Pulmonary artery endothelial cell (primary cell): Measurements from ENCODE around the gene SLC43A1. TPM values are rescaled to one million over a fixed set of nuclear protein-coding genes. Genes with fewer than 3 reads are reported as not detected.

Experiments
- DNase-seq: peaks from one replicate; pipeline ENCODE4 v3.0.0-alpha.2; 2011; ENCODE audit warnings: low read depth, low spot score
- total RNA-seq: library from RNA; depleted of rRNA; stranded (reverse); fragments of >200 nt; gene quantifications from 2 replicates; pipeline ENCODE4 v1.2.3, GENCODE V29; 2014

Gene SLC43A1
- total RNA-seq, 1 donor from 2014 or later, result 15.6 TPM

DNA sequence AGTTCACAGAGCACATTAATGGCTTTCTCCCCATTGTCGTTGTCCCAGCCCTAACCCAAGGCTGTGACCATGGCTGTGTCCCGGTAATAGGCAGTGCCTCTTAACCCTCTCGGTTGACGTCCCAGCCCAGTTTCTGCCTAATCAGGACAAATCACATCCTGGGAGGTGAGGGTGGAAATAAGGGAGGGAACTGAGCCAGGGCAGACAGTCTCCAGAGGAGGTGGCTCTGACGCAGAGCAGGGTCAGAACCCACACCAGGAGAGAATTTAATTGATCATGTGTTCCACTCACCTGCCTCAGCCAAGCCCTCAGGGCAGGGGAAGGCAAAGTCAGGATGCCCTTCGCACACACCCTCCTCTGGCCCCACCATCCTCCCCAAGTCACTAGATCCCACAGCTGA lies 17.0 kb downstream of the SLC43A1 start:
- no peak for DNase-seq

DNA sequence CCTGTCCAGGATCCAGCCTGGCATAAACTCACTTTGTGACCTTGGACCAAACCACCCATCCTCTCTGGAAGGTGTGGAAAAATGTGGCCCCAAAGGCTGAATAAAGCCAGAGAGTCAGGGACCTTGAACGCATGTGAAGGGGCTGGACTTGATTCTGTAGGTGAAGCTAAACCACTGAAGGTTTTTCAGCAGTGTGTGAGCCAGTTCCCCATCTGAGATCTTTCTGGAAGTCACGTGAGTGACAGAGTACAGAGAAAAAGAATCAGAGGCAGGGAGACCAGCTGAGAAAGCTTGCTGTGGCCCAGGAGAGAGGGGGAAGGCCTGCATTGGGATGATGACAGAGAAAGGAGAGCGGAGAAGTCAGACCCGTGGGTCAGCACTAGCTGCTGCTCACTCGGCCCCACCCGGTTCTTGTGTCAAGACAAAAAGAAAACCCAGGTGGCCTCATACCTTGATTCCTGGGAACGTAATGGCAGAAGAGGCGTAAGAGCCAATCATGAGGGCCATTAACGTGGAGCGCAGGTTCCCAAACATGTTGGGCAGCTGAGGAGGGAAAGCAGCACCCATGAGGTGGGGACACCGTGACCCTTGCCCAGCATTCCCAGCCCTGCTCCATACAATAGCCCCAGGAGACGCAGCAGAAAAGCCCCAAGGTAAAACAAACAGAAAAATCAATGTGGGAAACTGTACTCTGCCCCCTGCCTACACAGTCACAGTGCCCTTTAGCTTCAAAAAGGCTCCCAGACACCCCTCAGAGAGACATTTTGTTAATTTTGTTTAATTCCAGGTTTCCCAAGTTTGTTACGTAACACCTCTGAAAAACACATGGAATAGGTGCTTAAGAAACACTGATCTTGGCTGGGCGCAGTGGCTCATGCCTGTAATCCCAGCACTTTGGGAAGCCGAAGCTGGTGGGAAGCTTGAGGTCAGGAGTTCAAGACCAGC lies 17.9 kb downstream of the SLC43A1 start:
- no peak for DNase-seq

DNA sequence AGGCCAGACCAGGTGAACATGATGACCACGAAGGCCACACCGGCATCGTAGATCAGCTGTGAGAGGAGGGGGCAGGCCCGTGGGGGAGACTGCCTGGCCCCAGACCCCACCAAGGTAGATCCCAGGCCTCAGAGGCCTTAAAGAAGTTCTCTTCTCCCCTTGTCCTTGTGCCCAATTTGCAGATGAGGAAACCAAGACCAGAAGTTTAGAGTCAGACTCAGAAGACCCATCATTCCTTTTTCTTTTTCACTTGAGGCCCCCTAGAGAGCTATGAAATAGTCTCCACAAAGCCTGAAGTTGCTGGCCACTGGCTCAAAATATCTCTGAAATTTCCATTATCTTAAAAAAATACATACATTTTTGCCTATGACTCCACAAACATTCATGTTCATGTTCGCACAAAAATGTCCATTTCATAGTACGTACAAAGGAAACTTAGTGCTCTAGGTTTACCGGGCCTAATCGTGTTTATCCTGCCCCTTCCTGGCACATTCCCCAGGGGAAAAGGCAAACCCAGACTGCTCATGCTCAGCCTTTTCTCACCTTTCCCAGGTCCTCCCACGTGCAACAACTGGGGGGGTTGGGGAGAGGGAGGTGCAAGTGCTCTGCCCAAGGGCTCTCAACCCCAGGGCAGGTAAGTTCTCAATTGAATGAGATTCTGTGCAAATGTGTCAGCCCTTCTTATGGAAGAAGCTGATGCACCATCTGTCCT lies 19.2 kb downstream of the SLC43A1 start:
- no peak for DNase-seq

DNA sequence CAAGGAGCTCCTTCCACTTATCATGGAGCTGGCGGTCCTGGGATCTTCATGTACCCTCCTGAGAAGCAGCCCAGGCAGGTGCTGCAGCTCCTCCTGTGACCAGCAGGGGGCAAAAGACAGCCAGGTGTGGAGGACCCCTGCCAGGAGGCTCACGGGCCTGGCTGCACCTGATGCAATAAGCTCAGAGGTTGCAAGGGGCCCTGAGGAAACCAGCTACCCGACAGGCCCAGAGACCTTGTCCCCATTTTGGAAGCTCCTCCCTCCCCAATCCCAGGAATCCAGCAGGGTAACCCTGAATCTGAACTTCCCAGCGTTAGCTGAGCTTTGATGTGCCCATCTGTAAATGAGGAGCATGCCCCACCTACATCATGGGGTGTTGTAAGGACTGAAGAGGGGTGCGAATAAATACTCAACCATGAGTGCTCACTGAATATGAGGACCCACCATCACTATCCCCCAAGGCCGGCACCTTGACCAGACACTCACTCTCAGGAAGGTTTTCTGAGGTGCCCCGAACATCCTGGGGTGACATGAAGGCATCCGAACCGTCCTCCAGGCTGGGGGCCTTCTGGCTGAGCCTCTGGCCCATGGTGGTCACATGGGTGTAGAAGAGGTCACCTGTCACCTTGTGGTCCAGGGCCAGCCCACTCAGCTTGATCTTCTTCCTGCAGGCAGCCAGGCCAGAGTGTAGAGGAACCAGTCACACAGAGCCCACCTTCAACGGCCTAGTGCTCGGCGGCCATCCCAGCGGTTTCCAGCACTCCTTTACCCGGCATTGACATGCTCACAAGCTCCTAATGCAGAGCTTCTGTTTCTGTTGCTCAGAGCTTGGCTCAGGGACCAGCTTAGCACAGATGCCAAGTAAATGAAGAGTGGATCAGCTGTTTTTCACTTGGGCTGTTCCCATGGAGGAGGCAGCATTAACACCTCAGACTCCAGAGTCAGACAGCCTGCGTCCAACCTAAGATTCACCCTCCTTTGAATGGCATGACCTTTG lies 21.7 kb downstream of the SLC43A1 start:
- DNase-seq, result no peak

DNA sequence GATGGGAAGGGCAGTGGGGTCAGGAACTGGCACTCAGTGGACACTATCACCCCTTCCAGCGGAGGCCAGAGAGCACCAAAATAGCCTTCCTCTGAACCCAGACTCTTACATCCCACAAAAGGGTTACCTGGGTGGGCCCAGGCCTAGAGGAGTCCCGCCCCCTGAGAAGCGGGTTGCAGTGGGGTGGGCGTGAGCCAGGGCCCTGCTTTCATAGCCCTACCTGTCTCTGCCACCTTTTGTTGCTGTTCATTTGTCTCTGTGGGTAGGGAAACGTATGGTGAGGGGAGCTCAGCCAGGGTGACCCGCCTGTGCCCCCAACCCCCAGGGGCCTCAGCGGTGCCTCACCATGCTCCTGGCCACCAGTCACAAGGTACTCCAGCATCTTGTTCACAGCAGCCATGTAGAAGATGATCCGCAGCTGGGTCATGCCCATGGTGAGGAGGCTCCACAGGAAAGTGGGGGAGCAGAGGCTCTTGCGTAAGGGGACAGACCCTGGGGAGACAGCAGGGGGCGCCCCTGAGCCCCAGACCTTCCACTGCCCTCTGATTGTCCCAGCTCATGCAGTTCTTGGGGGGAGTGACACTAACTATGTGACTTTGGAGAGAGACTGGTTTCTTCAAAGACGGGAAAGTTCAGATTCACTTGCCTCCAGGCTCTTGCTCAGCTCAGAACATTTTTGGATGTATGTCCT lies 24.0 kb downstream of the SLC43A1 start:
- no peak for DNase-seq

DNA sequence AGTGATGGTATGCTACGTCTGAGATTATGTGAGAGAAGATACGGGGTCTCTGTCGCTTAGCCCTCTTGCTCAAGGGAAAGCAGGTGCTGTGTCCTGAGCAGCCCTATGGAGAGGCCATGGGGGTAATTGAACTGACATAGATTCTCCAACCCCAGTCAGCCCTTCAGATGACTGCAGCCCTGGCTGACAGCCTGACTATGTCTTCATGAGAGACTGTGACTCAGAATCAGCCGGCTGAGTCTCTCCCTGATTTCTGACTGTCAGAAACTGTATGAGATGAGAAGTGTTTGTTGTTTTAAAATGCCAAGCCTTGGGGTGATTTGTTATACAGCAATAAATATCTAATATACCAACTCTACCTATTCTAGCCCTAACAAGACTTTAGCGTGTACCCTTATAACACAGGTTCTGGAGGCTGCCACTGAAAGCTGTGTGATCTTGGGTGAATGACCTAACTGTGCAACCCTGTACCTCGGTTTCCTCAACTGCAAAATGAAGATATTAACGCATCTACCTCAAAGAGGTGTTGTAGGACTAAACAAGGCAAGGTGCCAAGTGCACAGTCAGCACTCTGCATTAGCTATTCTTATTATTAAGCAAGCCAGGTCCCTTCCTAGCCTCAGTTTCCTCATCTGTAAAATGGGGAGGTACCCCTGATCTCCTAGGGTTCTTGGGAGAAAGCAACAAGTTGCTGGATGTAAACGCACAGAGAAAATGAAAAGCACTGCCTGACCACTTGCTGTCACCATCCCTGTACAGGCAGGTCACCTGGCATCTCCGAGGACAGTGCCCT lies 24.9 kb downstream of the SLC43A1 start:
- no peak for DNase-seq

DNA sequence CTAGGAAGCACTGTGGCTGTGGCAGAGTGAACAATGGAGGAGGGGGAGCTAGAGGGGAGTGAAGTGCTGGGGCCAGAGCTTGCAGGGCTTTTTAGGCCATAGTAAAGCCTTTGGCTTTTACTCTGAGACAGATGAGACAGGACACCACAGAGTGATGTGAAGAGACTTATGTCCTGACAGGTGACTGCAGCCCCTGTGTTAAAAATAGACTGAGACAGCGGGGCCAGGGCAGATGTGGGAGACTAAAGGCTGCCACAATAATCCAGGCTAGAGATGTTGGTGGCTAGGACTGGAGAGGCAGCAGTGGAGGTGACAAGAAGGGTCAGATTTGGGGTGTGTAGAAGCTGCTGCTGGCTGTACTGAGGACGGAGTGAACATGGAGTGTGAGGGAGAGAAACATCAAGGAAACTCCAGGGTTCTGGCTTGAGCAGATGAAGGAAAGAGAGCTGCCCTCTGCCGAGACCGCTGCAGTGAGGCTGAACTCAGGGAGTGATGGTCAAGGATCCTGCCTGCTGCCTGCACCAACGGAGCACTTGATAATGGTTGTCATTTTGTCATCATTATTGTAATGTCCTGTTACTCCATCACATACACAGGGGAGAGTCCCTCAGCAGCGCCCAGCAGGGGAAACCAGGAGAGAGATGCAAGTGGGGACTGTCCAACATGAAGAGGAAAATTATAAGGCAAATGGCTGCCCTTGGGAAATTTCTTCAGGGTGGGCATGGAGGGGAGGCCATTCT lies 27.4 kb downstream of the SLC43A1 start:
- no peak for DNase-seq

DNA sequence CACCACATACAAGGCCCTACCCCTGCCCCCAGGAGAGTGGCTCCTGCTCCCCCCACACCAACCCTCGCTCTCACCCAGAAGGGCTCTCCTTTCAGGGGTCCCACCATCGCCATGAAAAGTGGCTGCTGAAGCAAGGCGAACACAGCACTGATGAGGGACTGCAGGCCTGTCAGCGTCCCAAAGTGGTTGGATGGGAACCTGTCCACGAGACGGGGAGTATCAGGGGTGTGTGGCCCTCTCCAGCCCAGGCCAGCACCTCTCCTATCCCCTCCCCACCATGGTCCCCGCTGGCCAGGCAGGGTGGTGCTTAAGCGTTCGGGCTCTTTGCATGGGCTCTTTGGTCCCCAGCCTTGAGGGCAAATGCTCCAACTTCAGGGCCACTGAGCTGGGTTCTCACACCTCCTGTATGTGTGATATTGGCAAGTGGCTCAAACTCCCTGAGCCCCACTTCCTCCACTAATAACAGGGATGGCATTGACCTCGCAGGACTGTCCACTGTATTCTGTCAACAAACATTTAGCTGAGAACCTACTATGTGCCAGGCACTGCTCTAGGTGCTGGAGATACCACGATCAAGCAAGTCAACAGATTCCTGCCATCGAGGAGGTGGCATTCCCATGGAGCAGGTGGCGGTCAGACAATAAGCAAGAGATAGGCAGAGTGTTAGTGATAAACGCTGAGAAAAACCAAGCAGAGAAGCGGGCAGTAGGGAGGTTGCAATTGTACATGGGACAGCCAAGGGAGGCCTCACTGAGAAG lies 28.3 kb downstream of the SLC43A1 start:
- DNase-seq, result no peak

DNA sequence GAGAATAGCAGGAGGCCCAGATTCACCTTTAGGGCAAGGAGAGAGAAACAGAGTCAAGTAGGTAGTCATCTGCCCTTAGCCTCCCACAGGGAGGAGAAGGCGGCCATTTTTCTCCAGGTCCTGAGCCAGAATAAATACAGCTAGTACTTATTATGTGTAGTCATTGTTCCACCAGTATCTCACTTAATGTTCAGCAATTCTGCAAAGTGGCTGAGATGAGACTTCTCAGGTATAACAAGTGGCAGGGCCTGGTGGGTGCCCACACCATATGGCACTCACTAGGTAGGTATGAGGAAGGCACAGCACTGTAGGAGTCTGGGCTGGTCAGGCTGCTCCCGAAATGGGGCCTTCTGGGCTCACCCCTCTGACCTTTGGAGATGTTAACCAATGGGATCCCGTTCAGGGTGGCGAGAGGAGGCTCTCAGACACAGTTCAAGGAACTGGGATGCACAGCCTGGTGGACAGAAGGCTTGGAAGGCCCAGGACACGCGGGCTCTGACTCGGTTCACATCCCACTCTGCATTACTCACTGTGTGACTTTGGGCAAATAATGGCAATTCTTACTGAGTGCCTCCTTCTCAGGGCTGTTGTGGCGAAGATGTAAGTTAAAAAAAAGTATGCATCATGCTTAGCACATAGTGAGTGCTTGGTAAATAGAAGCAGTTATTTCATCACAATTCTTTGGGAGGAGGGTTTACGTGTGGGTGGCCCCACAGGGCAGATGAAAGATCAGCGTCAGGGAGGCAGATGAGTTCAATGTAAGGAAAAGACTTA lies 30.1 kb downstream of the SLC43A1 start:
- no peak for DNase-seq

DNA sequence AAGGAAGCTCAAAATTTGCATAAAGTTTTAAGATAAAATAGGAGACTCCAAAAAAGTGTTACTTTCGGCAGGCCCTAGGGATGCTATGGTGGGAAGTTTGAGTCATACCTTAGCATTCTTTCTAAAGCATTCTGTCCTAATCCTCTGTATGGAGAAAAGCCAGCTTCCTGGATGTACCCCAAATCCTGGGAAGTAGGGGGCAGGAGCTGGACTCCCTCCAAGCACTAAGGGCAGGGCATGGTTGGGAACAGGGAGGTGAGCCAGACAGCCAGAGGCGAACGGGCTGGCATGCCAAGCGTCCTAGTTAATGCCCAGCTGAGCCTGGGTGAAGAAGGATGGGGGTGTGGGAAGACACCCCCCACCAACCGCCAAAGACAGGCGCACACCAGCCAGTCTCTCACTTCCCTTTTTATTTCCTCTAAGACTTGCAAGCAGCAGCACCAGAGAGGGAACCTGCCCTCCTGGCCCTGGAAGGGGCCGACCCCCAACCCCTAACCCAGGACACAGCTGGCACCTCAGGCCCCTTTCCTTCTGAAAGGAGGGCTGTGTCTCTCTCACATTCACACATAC lies 31.3 kb downstream of the SLC43A1 start:
- DNase-seq, result no peak

DNA sequence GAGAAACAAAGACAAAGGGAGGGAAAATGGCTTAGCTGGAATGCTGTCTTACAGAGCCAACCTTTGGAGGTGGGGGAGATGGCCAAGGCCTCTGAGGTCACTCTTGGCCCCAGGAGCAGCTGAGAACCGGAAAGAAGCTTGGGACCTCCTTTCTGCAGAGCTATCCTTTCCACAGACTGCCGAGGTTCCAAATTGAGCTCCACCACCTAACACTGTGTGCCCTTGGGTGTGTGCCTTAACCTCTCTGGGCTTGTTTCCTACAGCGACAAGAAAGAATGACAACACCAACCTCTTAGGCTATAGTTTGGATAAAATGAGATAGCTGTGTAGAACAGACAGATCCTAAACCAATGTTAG lies 32.0 kb downstream of the SLC43A1 start:
- DNase-seq, result no peak

DNA sequence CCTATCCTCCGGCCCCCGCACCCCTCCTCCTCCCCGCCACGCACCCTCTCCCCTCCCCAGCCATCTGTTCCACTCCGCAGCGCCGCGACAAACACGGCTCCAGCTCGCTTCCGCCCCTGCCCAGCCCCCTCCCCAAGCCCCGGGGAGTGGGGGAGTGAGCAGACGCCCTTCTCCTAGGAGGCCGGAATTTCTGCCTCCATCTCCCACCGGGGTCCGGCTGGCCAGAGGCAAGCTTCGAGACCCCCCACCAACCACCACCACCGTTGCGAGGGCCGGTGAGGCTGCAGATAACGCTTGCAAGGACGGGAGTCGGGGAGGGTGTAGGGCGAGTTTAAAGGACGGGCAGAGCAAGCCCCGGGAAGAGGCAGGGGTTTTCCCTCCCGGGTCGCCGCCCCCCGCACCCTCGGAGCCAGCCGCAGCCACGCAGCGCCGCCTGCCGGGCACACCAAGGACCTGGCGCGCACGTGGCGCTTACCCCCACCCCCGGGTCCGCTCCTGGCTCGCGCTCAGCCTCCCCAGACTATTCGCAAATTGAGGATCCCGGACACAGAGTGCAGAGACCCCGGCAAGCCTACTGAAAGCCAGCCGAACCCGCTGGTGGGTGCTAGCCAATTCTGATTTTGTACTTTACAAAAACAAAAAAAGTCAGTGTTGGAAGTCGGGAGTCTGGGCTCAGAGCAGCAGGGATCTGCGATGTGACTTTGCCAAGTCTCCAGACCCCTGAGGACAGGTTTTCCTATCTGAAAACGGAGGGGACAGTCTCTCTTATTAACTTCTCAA lies 32.5 kb downstream of the SLC43A1 start:
- DNase-seq, result no peak

DNA sequence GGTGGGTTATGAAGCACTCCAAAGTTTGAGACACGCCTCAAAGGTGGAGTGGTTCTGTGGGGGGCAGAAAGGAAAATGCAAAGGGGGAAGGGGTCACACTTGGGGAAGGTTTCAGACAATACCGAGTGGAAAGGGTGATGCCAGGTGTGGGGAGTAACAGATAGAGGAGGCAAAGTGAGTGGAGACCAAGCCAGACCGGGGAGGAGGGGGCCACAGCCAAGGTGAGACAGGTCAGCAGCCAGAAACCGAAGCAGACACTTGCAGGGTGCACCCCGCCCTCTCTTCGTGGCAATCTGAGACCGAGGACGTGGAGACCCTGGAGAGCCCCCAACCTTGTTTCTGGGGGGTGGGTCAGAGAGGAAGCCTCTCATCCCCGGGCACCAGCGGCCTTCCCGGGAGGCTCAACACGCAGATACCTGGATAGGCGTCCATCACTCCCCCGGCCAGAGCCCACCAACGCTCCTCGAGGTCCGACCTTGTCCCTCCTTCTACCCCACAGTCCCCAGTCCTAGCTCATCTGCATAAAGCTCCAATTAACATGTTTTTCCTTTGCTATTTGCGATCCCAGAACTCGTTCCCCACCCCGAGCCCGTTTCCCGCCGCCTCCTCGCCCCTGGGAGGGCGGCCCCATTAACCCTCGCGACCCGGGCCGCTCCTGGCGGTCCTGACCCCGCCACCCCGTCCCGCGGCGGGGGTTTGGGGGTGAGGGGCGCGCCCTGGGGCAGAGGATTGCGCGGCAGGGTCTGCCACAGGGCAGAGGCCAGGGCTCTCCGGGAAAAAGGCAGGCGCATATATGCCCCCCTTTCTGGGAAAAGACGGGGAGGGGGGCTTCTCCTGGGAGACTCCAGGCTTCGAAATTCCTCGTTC lies 33.4 kb downstream of the SLC43A1 start:
- no peak for DNase-seq

DNA sequence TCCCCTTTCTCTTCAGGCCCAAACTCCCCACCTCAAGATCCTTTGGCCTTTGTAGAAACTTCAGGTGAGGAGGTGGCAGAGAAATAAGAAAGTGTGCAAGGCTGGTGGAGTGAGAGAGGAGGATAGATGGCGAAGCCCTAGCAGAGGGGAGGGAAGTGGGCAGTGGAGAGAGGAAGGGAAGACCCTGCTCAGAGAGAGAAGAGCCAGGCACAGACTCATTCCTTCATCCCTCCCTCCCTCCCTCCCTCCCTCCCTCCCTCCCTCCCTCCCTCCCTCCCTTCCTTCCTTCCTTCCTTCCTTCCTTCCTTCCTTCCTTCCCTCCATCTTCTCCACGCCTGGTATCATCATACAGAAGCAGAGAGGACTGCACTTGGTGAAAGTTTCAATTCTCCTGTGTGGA lies 34.2 kb downstream of the SLC43A1 start:
- no peak for DNase-seq

DNA sequence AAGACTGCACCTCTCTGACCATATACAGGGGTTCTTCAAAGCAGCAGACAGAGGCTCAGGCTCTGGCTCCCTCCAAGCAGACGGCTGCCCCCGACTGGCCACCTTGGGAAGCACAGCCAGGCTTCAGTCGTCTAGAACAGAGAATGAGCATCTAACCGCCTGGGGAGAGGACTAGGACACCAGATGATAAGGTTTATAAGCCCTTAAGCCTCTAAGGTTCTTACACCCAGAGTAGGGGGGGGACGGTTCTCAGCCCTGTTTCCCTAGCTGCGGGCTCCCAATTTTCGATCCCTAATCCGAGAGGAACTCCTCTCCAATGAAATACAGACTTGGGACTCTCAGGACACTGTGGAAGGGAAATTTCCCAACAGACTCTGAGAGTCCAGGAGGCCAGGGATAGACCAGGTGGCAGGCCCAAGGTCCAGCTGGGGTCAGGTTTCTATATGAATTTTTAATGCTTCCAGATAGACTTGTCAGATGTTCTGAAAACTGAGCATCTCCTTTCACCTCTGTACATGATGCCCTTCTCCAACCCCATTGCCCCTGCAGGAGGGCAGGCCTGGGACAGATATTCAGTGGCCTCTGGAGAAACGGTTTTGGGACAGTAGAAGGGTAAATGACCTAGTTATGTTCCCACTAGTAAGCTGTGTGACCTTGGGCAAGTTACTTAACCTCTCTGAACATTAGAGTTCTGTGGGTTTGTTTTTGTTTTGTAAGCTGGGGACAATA lies 34.9 kb downstream of the SLC43A1 start:
- no peak for DNase-seq
